RWPE2 (cell line): ENCODE measurements around the gene LMOD1.
A peak's percentile ranks its signal among the peaks of the same experiment; 100 is the strongest.

ENCODE experiments used
- ATAC-seq: fragments of 200-7000 bp; cut with Tn5 transposase; 3 replicates; pipeline ENCODE4 v1.9.1; 2021; ENCODE audit warnings: low read depth
- DNase-seq: peaks from one replicate; pipeline ENCODE4 v3.0.0-alpha.2; 2020; ENCODE audit warnings: low spot score
- H3K27ac ChIP-seq: fragments of 450-650 bp; 2 replicates; pipeline ENCODE4 v1.5.1; 2017; ENCODE audit warnings: mild to moderate bottlenecking; ENCODE audit not compliant: poor library complexity, severe bottlenecking
- H3K27me3 ChIP-seq: fragments of 250-450 bp; sonication (Bioruptor Pico); 2 replicates; pipeline ENCODE4 v1.5.1; 2021; ENCODE audit warnings: mild to moderate bottlenecking, moderate library complexity; ENCODE audit not compliant: insufficient read depth, poor library complexity, severe bottlenecking
- H3K36me3 ChIP-seq: fragments of 250-450 bp; sonication (Bioruptor Pico); 2 replicates; pipeline ENCODE4 v1.5.1; 2020; ENCODE audit warnings: low read depth, mild to moderate bottlenecking, moderate library complexity
- H3K4me1 ChIP-seq: fragments of 250-450 bp; sonication (Bioruptor Pico); 2 replicates; pipeline ENCODE4 v1.5.1; 2021; ENCODE audit warnings: mild to moderate bottlenecking, moderate library complexity; ENCODE audit not compliant: insufficient read depth, poor library complexity, severe bottlenecking
- H3K4me3 ChIP-seq: fragments of 250-450 bp; sonication (Bioruptor Pico); 2 replicates; pipeline ENCODE4 v1.5.1; 2021; ENCODE audit warnings: mild to moderate bottlenecking, moderate library complexity; ENCODE audit not compliant: severe bottlenecking
- H3K9me3 ChIP-seq: fragments of 250-450 bp; sonication (Bioruptor Pico); 2 replicates; pipeline ENCODE4 v1.5.1; 2021; ENCODE audit warnings: mild to moderate bottlenecking, moderate library complexity; ENCODE audit not compliant: severe bottlenecking
- CTCF ChIP-seq: fragments of 450-650 bp; IDR thresholded peaks from one replicate; pipeline ENCODE4 v1.5.1; 2017; ENCODE audit warnings: mild to moderate bottlenecking, moderate library complexity; ENCODE audit not compliant: poor library complexity, severe bottlenecking

LMOD1 gene

GRCh38 chr1:201984446-201984845 lies 38.1 kb upstream of the LMOD1 start:
- H3K9me3 ChIP-seq, result no peaks in the 10 kb centered on the region
- no peaks in the 10 kb centered on the region for H3K27me3 ChIP-seq
- ATAC-seq (no peak), DNase-seq (no peak)
- H3K27ac ChIP-seq, result no peak overlapping the region
- no peak for TF ChIP-seq CTCF
- no peak overlapping the region for H3K4me3 ChIP-seq
- H3K36me3 ChIP-seq, result peaks cover 30% of the 10 kb centered on the region
- peaks cover 8% of the 10 kb centered on the region for H3K4me1 ChIP-seq

GRCh38 chr1:201983380-201983805 lies 37.0 kb upstream of the LMOD1 start:
- Histone ChIP-seq H3K9me3 (no peaks in the 10 kb centered on the region), H3K27ac (peak overlapping the region; percentile 63), H3K36me3 (peaks cover 19% of the 10 kb centered on the region), H3K4me1 (peaks cover 8% of the 10 kb centered on the region), H3K27me3 (no peaks in the 10 kb centered on the region), H3K4me3 (peak overlapping the region; percentile 93)
- DNase-seq, result no peak
- TF ChIP-seq CTCF, result no peak
- no peak for ATAC-seq

GRCh38 chr1:201982623-201983379 lies 36.5 kb upstream of the LMOD1 start, which contains the start of gene RNPEP:
TSS of gene RNPEP (plus strand) at chr1:201982648. CDS start at chr1:201982667, 19 bp downstream.
- Histone ChIP-seq H3K9me3 (no peaks in the 10 kb centered on the region), H3K27ac (peak within 1 kb of the TSS; percentile 63), H3K4me1 (peaks cover 8% of the 10 kb centered on the region), H3K36me3 (peaks cover 19% of the 10 kb centered on the region), H3K4me3 (peak within 1 kb of the TSS; percentile 93), H3K27me3 (no peaks in the 10 kb centered on the region)
- TF ChIP-seq CTCF, result peak; percentile 32
- DNase-seq (peak; percentile 69), ATAC-seq (peak; percentile 86)

GRCh38 chr1:201982082-201982622 lies 35.8 kb upstream of the LMOD1 start:
- Histone ChIP-seq H3K4me3 (peak overlapping the region; percentile 93), H3K4me1 (peaks cover 7% of the 10 kb centered on the region), H3K27me3 (no peaks in the 10 kb centered on the region), H3K27ac (peak overlapping the region; percentile 63), H3K9me3 (no peaks in the 10 kb centered on the region), H3K36me3 (peaks cover 15% of the 10 kb centered on the region)
- DNase-seq (no peak), ATAC-seq (peak; percentile 1; the same call in 1 of the 3 replicates)
- no peak for TF ChIP-seq CTCF
